ENCODE measurements around the gene COG5. TPM values are rescaled to one million over a fixed set of nuclear protein-coding genes. Genes with fewer than 3 reads are reported as not detected.

COG5 gene
- total and polyA plus RNA-seq, 9 of the 15 experiments (the other 6 are each of a cell fraction or from before 2014, with no cell fraction given): 15.3 to 75.1 (median 56.4) TPM

DNA sequence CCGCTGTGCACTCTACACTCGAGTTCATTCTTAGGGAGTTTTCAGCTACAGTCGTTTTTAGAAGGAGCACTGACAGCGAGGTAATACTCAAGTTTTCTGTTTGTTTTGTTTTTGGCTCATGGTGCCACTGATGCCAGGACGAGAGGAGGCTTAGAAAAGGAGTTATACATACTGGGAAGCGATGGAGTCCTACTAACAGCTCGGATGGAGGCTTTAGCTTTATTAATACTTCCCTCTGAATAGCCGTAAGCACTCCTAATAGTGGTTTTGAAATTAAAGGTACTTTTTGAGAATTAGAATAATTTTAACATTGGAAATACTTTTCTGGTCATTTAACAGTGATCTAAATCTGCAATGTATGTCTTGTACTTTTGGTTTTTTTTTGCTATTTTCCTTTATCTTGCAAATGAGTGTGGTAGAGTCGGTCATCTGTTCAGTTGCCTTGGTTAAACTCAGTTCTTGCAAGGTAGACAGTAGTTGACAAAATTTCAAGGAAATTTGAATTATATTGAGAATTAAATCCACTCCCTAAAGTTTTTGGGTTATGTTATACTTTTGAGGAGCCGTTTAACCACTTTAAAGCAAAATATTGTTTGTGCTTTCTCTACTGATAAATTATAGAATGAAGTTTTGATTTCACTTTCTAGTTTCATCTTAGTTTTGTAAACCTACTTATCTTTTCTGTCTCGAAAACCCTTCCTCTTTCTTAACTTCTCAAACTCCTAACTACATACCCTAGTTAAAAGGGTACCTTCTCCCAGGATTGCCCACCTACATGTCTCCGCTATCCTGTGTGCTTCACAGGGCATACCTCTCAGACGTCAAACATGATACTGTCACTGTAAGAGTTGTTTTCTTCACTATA, 393.4 kb downstream of the COG5 start (continued):
- TF ChIP-seq, protein P1, sequence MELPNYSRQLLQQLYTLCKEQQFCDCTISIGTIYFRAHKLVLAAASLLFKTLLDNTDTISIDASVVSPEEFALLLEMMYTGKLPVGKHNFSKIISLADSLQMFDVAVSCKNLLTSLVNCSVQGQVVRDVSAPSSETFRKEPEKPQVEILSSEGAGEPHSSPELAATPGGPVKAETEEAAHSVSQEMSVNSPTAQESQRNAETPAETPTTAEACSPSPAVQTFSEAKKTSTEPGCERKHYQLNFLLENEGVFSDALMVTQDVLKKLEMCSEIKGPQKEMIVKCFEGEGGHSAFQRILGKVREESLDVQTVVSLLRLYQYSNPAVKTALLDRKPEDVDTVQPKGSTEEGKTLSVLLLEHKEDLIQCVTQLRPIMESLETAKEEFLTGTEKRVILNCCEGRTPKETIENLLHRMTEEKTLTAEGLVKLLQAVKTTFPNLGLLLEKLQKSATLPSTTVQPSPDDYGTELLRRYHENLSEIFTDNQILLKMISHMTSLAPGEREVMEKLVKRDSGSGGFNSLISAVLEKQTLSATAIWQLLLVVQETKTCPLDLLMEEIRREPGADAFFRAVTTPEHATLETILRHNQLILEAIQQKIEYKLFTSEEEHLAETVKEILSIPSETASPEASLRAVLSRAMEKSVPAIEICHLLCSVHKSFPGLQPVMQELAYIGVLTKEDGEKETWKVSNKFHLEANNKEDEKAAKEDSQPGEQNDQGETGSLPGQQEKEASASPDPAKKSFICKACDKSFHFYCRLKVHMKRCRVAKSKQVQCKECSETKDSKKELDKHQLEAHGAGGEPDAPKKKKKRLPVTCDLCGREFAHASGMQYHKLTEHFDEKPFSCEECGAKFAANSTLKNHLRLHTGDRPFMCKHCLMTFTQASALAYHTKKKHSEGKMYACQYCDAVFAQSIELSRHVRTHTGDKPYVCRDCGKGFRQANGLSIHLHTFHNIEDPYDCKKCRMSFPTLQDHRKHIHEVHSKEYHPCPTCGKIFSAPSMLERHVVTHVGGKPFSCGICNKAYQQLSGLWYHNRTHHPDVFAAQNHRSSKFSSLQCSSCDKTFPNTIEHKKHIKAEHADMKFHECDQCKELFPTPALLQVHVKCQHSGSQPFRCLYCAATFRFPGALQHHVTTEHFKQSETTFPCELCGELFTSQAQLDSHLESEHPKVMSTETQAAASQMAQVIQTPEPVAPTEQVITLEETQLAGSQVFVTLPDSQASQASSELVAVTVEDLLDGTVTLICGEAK (IDR thresholded peaks at IDR 0.05): peak; percentile 52
- TF ChIP-seq, protein P1 (CRISPR knock-in tag; IDR thresholded peaks at IDR 0.05): no peak
- no peak for TF ChIP-seq ZBTB17 (CRISPR knock-in tag; IDR thresholded peaks at IDR 0.05)
- TF ChIP-seq ELF4 (CRISPR knock-in tag; IDR thresholded peaks at IDR 0.05): no peak
- TF ChIP-seq SMARCC2 (IDR thresholded peaks at IDR 0.05; ENCODE audit: low read depth): 0 out of 2 replicates have a peak, but pooled peaks have one; percentile 15
- TF ChIP-seq CBX3 (IDR thresholded peaks at IDR 0.05; ENCODE audit: borderline replicate concordance in 1 of 2, low read length in 2 of 2): 0 out of 3 replicates have a peak, but pooled peaks of 1 of the 2 experiments have one; percentile 3
- TF ChIP-seq, protein P2, sequence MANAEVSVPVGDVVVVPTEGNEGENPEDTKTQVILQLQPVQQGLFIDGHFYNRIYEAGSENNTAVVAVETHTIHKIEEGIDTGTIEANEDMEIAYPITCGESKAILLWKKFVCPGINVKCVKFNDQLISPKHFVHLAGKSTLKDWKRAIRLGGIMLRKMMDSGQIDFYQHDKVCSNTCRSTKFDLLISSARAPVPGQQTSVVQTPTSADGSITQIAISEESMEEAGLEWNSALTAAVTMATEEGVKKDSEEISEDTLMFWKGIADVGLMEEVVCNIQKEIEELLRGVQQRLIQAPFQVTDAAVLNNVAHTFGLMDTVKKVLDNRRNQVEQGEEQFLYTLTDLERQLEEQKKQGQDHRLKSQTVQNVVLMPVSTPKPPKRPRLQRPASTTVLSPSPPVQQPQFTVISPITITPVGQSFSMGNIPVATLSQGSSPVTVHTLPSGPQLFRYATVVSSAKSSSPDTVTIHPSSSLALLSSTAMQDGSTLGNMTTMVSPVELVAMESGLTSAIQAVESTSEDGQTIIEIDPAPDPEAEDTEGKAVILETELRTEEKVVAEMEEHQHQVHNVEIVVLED (CRISPR knock-in tag; IDR thresholded peaks at IDR 0.05): no peak
- TF ChIP-seq POLR2H (tag; IDR thresholded peaks at IDR 0.05; ENCODE audit: low read depth): peak; percentile 45; the same call in 1 of the 2 replicates
- TF ChIP-seq ESRRA (IDR thresholded peaks at IDR 0.05; ENCODE audit: borderline replicate concordance, low read depth): no peak
- no peak for TF ChIP-seq TRIM28 (IDR thresholded peaks at IDR 0.05)
- TF ChIP-seq, protein P3, sequence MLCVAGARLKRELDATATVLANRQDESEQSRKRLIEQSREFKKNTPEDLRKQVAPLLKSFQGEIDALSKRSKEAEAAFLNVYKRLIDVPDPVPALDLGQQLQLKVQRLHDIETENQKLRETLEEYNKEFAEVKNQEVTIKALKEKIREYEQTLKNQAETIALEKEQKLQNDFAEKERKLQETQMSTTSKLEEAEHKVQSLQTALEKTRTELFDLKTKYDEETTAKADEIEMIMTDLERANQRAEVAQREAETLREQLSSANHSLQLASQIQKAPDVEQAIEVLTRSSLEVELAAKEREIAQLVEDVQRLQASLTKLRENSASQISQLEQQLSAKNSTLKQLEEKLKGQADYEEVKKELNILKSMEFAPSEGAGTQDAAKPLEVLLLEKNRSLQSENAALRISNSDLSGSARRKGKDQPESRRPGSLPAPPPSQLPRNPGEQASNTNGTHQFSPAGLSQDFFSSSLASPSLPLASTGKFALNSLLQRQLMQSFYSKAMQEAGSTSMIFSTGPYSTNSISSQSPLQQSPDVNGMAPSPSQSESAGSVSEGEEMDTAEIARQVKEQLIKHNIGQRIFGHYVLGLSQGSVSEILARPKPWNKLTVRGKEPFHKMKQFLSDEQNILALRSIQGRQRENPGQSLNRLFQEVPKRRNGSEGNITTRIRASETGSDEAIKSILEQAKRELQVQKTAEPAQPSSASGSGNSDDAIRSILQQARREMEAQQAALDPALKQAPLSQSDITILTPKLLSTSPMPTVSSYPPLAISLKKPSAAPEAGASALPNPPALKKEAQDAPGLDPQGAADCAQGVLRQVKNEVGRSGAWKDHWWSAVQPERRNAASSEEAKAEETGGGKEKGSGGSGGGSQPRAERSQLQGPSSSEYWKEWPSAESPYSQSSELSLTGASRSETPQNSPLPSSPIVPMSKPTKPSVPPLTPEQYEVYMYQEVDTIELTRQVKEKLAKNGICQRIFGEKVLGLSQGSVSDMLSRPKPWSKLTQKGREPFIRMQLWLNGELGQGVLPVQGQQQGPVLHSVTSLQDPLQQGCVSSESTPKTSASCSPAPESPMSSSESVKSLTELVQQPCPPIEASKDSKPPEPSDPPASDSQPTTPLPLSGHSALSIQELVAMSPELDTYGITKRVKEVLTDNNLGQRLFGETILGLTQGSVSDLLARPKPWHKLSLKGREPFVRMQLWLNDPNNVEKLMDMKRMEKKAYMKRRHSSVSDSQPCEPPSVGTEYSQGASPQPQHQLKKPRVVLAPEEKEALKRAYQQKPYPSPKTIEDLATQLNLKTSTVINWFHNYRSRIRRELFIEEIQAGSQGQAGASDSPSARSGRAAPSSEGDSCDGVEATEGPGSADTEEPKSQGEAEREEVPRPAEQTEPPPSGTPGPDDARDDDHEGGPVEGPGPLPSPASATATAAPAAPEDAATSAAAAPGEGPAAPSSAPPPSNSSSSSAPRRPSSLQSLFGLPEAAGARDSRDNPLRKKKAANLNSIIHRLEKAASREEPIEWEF (CRISPR knock-in tag; IDR thresholded peaks at IDR 0.05): no peak
